GM12801 (cell line): ENCODE data around the gene SLC2A4RG.

Experiments
- TF ChIP-seq, protein P1 (sequence below): IDR thresholded peaks from one replicate; pipeline ENCODE4 v1.5.1; 2011; ENCODE audit warnings: control low read depth; ENCODE audit not compliant: insufficient read length; ENCODE audit errors: extremely low read depth

Gene SLC2A4RG

DNA sequence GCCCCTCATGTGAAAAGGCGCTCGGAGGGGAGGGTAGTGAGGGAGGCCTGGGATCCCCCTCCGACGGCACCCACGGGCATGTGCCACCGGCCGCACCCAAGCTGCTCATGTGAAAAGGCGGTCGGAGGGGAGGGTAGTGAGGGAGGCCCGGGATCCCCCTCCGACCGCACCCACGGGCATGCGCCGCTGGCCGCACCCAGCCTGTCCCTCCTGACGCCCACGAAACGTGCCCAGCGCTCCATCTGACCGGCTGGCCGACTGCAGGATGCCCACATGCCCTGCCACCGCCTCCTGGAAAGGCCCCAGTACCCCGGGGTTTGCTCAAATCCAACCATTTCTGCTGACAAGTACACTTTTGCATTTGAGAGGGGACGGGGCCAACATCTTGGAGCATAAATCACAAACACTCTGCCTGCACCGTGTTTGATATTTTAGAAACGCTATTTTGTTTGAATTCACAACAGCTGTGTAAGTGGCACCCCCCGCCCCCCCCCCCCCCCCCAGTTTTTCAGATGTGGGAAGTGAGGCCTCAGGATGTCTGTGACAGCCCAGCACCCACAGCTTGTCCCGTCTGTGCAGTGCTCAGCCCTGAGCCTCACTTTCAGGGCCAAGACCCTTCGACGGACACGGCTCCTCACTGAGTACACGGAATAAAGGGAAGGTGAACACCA lies 34.1 kb downstream of the SLC2A4RG start:
- TF ChIP-seq, protein P1, sequence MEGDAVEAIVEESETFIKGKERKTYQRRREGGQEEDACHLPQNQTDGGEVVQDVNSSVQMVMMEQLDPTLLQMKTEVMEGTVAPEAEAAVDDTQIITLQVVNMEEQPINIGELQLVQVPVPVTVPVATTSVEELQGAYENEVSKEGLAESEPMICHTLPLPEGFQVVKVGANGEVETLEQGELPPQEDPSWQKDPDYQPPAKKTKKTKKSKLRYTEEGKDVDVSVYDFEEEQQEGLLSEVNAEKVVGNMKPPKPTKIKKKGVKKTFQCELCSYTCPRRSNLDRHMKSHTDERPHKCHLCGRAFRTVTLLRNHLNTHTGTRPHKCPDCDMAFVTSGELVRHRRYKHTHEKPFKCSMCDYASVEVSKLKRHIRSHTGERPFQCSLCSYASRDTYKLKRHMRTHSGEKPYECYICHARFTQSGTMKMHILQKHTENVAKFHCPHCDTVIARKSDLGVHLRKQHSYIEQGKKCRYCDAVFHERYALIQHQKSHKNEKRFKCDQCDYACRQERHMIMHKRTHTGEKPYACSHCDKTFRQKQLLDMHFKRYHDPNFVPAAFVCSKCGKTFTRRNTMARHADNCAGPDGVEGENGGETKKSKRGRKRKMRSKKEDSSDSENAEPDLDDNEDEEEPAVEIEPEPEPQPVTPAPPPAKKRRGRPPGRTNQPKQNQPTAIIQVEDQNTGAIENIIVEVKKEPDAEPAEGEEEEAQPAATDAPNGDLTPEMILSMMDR = no peak

DNA sequence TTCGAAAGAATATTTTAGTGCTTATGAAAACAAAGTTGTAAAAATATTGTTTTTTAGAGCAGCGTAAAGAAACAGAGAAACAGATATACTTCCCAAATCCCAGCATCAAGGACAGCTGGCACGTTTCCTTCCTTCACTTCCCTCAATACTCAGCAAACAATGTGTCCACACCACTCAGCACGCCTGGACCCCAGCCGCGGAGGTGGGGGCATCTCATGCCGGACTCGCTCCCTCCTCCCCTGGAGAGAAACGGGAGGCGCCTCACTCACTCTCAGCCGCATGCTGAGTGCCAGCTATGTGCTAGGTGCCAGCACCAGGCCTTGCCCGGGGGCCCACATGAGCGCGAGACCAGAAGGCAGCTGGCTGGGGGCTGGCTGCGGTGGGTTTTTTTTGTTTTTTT lies 34.7 kb downstream of the SLC2A4RG start:
- TF ChIP-seq, protein P1 = no peak

DNA sequence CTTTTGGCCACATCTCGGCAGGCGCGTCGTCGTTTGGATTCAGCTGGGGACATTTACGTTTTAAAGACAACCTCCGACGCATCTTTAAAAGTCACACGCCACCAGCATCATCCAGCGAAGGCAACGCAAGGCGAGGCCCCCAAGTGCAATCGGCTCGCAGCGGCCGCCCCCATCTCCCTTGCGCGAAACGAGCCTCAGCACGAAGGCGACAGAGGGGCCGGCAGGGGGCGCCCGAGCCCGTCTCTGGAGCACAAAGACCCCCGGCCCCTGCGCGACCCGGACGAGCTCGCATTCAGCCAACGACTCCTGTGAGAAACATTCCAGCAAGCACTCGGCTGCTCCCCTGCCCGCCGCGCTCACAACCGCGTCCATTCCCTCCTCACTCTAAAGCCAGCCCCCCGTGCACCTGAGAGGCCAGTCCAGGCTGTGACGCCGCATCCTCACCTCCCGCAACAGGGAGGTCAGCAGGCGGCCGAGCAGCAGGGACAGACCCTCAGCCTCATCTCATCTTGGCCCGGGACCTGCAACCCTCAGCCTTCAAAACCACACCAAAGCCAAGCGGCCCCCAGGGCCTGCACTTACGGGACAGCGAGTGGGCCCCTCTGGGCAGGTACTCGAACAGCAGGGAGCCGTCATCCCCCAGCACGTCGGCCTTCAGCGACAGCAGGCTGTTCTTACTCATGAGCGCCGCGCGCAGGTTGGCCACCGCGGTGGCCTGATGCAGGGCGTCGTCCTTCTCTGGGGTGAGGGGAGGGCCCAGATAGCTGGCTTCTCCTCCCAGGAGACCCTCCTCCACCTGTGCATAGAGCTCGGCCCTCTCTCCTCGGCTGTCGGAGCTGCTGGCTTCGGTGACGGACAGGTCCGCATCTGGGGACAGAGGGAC lies 35.8 kb downstream of the SLC2A4RG start:
- TF ChIP-seq, protein P1 = no peak

DNA sequence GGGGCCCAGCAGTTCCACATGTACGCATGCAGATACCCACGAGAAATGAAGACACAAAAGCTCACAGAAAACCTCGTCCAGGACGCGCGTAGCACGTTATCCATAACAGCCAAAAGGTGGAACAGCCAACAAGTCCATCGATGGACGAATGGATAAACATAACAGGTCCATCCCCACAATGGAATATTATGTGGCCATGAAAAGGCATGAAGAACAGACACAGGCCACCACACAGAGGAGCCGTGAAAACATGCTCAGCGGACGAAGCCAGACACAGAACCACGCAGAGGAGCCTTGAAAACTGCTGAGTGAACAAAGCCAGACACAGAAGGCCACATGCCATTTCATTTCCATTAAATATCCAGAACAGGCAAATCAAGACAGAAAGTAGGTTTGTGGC lies 38.0 kb downstream of the SLC2A4RG start:
- TF ChIP-seq, protein P1 = no peak

DNA sequence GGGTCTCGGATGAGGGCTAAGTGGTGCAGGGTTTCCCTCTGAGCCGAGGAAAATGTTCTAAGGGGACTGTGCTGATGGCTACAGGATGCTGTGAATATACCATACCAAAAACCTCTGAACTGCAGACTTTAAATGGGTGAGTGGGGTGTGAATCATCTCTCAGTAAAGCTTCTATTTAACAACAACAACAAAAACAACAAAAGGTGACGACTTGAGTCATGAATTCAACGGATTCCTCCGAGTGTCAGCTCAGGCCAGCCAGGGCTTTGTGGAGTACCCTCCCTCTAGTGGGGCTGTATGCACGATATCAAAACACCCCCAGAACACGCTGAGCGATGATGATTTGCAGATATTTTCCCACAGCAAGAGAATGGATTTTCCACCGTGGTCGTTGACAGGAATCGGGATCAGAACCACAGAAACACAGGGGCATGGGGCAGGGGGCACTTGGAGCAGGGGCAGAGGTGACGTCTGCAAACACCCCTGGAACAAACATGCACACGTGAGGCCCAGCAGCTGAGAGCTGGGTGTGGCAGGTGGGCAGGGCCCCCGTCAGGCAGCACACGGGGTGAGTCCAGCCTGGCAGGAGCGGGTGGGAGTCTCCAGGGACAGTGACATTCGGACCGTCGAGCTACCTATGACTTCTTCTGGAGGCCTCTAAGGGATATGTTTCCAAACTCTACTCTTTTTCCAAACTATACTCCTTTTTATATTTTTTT lies 38.6 kb downstream of the SLC2A4RG start:
- TF ChIP-seq, protein P1 = no peak

DNA sequence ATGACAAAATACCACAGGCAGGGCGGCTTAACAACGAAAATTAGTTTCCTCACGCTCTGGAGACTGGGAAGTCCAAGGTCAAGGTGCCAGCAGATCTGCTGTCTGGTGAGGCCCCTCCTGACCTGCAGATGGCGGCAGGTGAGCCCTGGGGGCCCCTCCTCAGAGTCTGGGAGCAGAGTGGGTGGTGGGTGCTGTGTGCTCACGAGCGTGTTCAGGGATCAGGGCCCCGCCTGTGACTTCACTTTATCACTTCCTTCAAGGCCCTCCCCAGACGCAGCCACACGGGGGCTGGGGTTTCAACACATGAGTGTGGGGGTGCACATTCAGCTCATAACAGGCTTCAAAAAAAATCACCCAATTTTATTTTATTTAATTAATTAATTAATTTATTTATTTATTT lies 39.3 kb downstream of the SLC2A4RG start:
- TF ChIP-seq, protein P1 = no peak

DNA sequence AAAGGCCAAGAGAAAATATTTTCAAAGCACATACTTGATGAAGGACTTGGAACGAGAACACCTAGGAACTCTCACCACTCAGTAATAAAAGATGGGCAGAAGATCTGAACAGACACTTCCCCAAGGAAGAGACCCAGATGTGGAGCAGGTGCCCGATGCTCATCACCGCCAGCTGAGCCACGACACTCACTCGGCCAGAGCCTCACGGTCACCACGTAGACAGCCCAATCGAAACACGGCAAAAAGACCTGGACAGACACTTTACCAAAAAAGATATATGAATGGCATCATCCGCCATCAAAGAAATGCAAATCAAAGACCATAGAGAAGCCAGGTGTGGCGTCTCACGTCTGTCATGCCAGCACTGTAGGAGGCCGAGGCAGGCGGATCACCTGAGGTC lies 41.6 kb downstream of the SLC2A4RG start:
- TF ChIP-seq, protein P1 = no peak
